ENCODE data around the gene AFF4. TPM values are rescaled to one million over a fixed set of nuclear protein-coding genes. Genes with fewer than 3 reads are reported as not detected.

AFF4 gene
- total and polyA plus RNA-seq, 9 of the 15 experiments (the other 6 are each of a cell fraction or from before 2014, with no cell fraction given): 1.7 to 25.8 (median 17.9) TPM

GRCh38 chr5:132971483-132972435 is 8.3 kb upstream of the AFF4 start (continued):
- TF ChIP-seq SETDB1 (IDR thresholded peaks at IDR 0.05; ENCODE audit: low read length) (no peak), BCL6 (CRISPR knock-in tag; IDR thresholded peaks at IDR 0.05) (no peak), GTF2F1 (IDR thresholded peaks at IDR 0.05; ENCODE audit: low read depth, low read length) (no peak), ZNF408 (CRISPR knock-in tag; IDR thresholded peaks at IDR 0.05; ENCODE audit: low read depth) (no peak), PTRF (tag; IDR thresholded peaks at IDR 0.05) (peak; percentile 85), HIVEP1 (CRISPR knock-in tag; IDR thresholded peaks at IDR 0.05) (no peak), ZNF589 (CRISPR knock-in tag; IDR thresholded peaks at IDR 0.05; ENCODE audit: low read depth) (0 out of 2 replicates have a peak, but pooled peaks have one; percentile 19), ZNF583 (CRISPR knock-in tag; IDR thresholded peaks at IDR 0.05) (peak; percentile 58; the same call in 1 of the 2 replicates), ZNF764 (CRISPR knock-in tag; IDR thresholded peaks at IDR 0.05; ENCODE audit: low read depth) (no peak), NCOA4 (IDR thresholded peaks at IDR 0.05; ENCODE audit: partially characterized antibody) (no peak), CHD7 (IDR thresholded peaks at IDR 0.05; ENCODE audit: low read depth, low read length) (no peak), SNIP1 (IDR thresholded peaks at IDR 0.05; ENCODE audit: low read depth) (no peak), CREB3L1 (IDR thresholded peaks at IDR 0.05; ENCODE audit: borderline replicate concordance, low read depth) (no peak), ATF7 (IDR thresholded peaks at IDR 0.05) (peak; percentile 76), ZNF436 (CRISPR knock-in tag; IDR thresholded peaks at IDR 0.05) (no peak)

All from K562 (cell line).